A549 (cell line): ENCODE measurements around the gene GRID1. TPM values are rescaled to one million over a fixed set of nuclear protein-coding genes. Genes with fewer than 3 reads are reported as not detected.
A peak's percentile ranks its signal among the peaks of the same experiment; 100 is the strongest.

Experiments used
- ATAC-seq, 2 experiments: fragments of 200-7000 bp in 1 of 2; fragments of >200 bp in 1 of 2; cut with Nextera tagmentation in 1 of 2; cut with Tn5 transposase in 1 of 2; 3 replicates each; pipeline versions ENCODE4 v1.8.0 to v1.9.1; 2018 to 2020; ENCODE audit warnings: mild to moderate bottlenecking in 1 of 2, moderate library complexity in 1 of 2
- CTCF ChIA-PET: fragments of 300-600 bp; sonication (Branson Sonifier 250); formaldehyde crosslinking; extraction: SDS; loops from one replicate; lab custom pipeline; 2021; ENCODE audit warnings: antibody characterized with exemption, inconsistent platforms; lab: Yijun Ruan, JAX
- POLR2A ChIA-PET: fragments of 350-600 bp; formaldehyde crosslinking; extraction: SDS; loops from one replicate; lab custom pipeline; 2021; ENCODE audit warnings: antibody characterized with exemption, inconsistent platforms; lab: Yijun Ruan, JAX
- DNase-seq, 2 experiments: peaks; one replicate each; pipeline versions ENCODE4 v3.0.0 to v3.0.0-alpha.2; 2011 to 2016; ENCODE audit warnings: low read depth in 1 of 2, low spot score in 1 of 2
- FAIRE-seq: peaks from 2 replicates; lab custom pipeline; 2011; peaks lifted over from hg19 to GRCh38; lab: Jason Lieb, UNC
- H3K27ac ChIP-seq, 2 experiments: fragments of >200 bp; sonication (Bioruptor Twin); formaldehyde crosslinking; 3 replicates each; pipeline ENCODE4 v1.5.1; 2016 to 2017
- H3K4me1 ChIP-seq: fragments of >200 bp; sonication (Bioruptor Twin); formaldehyde crosslinking; 3 replicates; pipeline ENCODE4 v1.6.1; 2016
- H3K4me2 ChIP-seq: fragments of >200 bp; sonication (Bioruptor Twin); formaldehyde crosslinking; 3 replicates; pipeline ENCODE4 v1.6.1; 2016
- H3K4me3 ChIP-seq: fragments of >200 bp; sonication (Bioruptor Twin); formaldehyde crosslinking; 3 replicates; pipeline ENCODE4 v1.5.1; 2016
- H3K9me3 ChIP-seq: fragments of >200 bp; sonication (Bioruptor Twin); formaldehyde crosslinking; 3 replicates; pipeline ENCODE4 v1.6.1; 2016
- BHLHE40 ChIP-seq: IDR thresholded peaks from 2 replicates; pipeline ENCODE4 v1.6.1; 2012; ENCODE audit warnings: low read depth, low read length, inconsistent platforms
- CEBPB ChIP-seq, 2 experiments: fragments of >200 bp in 1 of 2; sonication (Bioruptor Twin) in 1 of 2; formaldehyde crosslinking in 1 of 2; IDR thresholded peaks; 2 replicates each; pipeline ENCODE4 v1.6.1; 2012 to 2016
- CHD2 ChIP-seq: fragments of 150-350 bp; IDR thresholded peaks from 2 replicates; pipeline ENCODE4 v1.6.1; 2014; ENCODE audit warnings: low read length; ENCODE audit not compliant: partially characterized antibody
- CTCF ChIP-seq: fragments of >200 bp; sonication (Bioruptor Twin); formaldehyde crosslinking; IDR thresholded peaks from 3 replicates; pipeline ENCODE4 v1.5.1; 2016
- ELK1 ChIP-seq: fragments of 150-350 bp; IDR thresholded peaks from 2 replicates; pipeline ENCODE4 v1.6.1; 2014; ENCODE audit warnings: low read depth, mild to moderate bottlenecking, low read length
- GATA3 ChIP-seq: IDR thresholded peaks from 2 replicates; pipeline ENCODE4 v1.6.1; 2012; ENCODE audit warnings: borderline replicate concordance
- HDAC2 ChIP-seq: fragments of 200-600 bp; sonication (generic); IDR thresholded peaks from 2 replicates; pipeline ENCODE4 v1.6.1; 2016
- HMGXB4 ChIP-seq: fragments of 250-450 bp; sonication (Bioruptor Pico); IDR thresholded peaks from 2 replicates; pipeline ENCODE4 v1.5.0; 2021; ENCODE audit warnings: mild to moderate bottlenecking, moderate library complexity, borderline replicate concordance
- HOXA7 ChIP-seq: fragments of 250-450 bp; sonication (Bioruptor Pico); IDR thresholded peaks from 2 replicates; pipeline ENCODE4 v1.5.0; 2020; ENCODE audit warnings: mild to moderate bottlenecking, moderate library complexity
- MAX ChIP-seq: IDR thresholded peaks from 2 replicates; pipeline ENCODE4 v1.6.1; 2012
- NPAS2 ChIP-seq: fragments of 250-450 bp; sonication (Bioruptor Pico); IDR thresholded peaks from 2 replicates; pipeline ENCODE4 v1.8.0; 2022; ENCODE audit warnings: mild to moderate bottlenecking, moderate library complexity, borderline replicate concordance
- PBX3 ChIP-seq: IDR thresholded peaks from 2 replicates; pipeline ENCODE4 v1.6.1; 2012
- POLR2A ChIP-seq: IDR thresholded peaks from 2 replicates; pipeline ENCODE4 v1.6.1; 2012; ENCODE audit warnings: mild to moderate bottlenecking, low read length
- POLR2AphosphoS2 ChIP-seq: conservative IDR thresholded peaks from 2 replicates; pipeline ENCODE4 v1.6.1; 2012; ENCODE audit warnings: low read length, improper control_type of control experiment, inconsistent platforms
- RAD21 ChIP-seq, 2 experiments: fragments of >200 bp in 1 of 2; sonication (Bioruptor Twin) in 1 of 2; formaldehyde crosslinking in 1 of 2; IDR thresholded peaks in 1 of 2; conservative IDR thresholded peaks in 1 of 2; 2 replicates in 1 of 2; 3 replicates in 1 of 2; pipeline ENCODE4 v1.6.1; 2012 to 2018; ENCODE audit warnings: inconsistent platforms in 1 of 2
- RARB ChIP-seq: fragments of 250-450 bp; sonication (Bioruptor Pico); IDR thresholded peaks from 2 replicates; pipeline ENCODE4 v1.8.0; 2021; ENCODE audit warnings: mild to moderate bottlenecking, moderate library complexity
- RFX5 ChIP-seq: fragments of 450-650 bp; IDR thresholded peaks from 2 replicates; pipeline ENCODE4 v1.7.1; 2014; ENCODE audit warnings: antibody characterized with exemption, mild to moderate bottlenecking, moderate library complexity
- SMC3 ChIP-seq: fragments of >200 bp; sonication (Bioruptor Twin); formaldehyde crosslinking; IDR thresholded peaks from 3 replicates; pipeline ENCODE4 v1.6.1; 2018; ENCODE audit warnings: inconsistent platforms
- SREBF2 ChIP-seq: fragments of 450-650 bp; IDR thresholded peaks from 2 replicates; pipeline ENCODE4 v1.6.1; 2014; ENCODE audit warnings: mild to moderate bottlenecking, moderate library complexity
- TFCP2L1 ChIP-seq: fragments of 250-450 bp; sonication (Bioruptor Pico); IDR thresholded peaks from 2 replicates; pipeline ENCODE4 v1.5.0; 2021; ENCODE audit warnings: mild to moderate bottlenecking
- TP53 ChIP-seq: fragments of 250-450 bp; sonication (Bioruptor Pico); IDR thresholded peaks from 2 replicates; pipeline ENCODE4 v1.5.0; 2021; ENCODE audit warnings: mild to moderate bottlenecking, moderate library complexity
- ZNF302 ChIP-seq: fragments of 250-450 bp; sonication (Bioruptor Pico); IDR thresholded peaks from 2 replicates; pipeline ENCODE4 v1.9.0; 2021; ENCODE audit warnings: inconsistent platforms, mild to moderate bottlenecking, moderate library complexity
- ZSCAN20 ChIP-seq: fragments of 250-450 bp; sonication (Bioruptor Pico); IDR thresholded peaks from 2 replicates; pipeline ENCODE4 v1.8.0; 2022; ENCODE audit warnings: mild to moderate bottlenecking, moderate library complexity
- WGBS: methylation state at CpG from one replicate; pipeline ENCODE4 v1.1.6; 2017; ENCODE audit errors: missing lambda C conversion rate; 5-methylcytosine and 5-hydroxymethylcytosine counted together
- polyA plus RNA-seq, 4 experiments: library from polyadenylated mRNA; depleted of rRNA in 3 of 4; stranded (reverse); fragments of >200 nt; fragmentation: RNase III in 1 of 4; extraction: RNeasy Plus Mini Kit Qiagen cat#74134 plus additional on column Dnase treatment in 1 of 4; gene quantifications; 2 replicates in 3 of 4; 3 replicates in 1 of 4; pipeline ENCODE4 v1.2.3, GENCODE V29; 2011 to 2017

Gene GRID1
- polyA plus RNA-seq, 2 of the 4 experiments (the other 2 are of a cell fraction): 0.14 to 0.30 TPM

GRCh38 chr10:86162036-86162435, 204.6 kb downstream of the GRID1 start (continued):
- TF ChIP-seq CHD2 (no peak), POLR2AphosphoS2 (no peak), NPAS2 (no peak), HOXA7 (no peak), MAX (no peak), ZSCAN20 (CRISPR knock-in tag) (no peak), HDAC2 (no peak), TFCP2L1 (no peak)

GRCh38 chr10:86160890-86161585, 205.6 kb downstream of the GRID1 start:
- CTCF ChIA-PET: no interaction called here
- Histone ChIP-seq H3K27ac (no peak overlapping the region), H3K9me3 (no peaks in the 10 kb centered on the region), H3K4me2 (no peak overlapping the region), H3K4me3 (no peak overlapping the region), H3K4me1 (no peaks in the 10 kb centered on the region)
- WGBS: 46% methylated on average over 8 of the region's 8 CpGs
- TF ChIP-seq RARB (CRISPR knock-in tag) (no peak), PBX3 (no peak), TP53 (no peak), TFCP2L1 (no peak), ZNF302 (CRISPR knock-in tag) (no peak), HMGXB4 (no peak), GATA3 (no peak)
- ATAC-seq (peak; percentile 27 to 30; a peak in 1 of 6 replicates), FAIRE-seq (no peak), DNase-seq (no peak)
- POLR2A ChIA-PET: no interaction called here

GRCh38 chr10:86159797-86160196, 206.8 kb downstream of the GRID1 start:
- Histone ChIP-seq H3K27ac (no peak overlapping the region), H3K4me1 (no peaks in the 10 kb centered on the region), H3K4me3 (no peak overlapping the region), H3K9me3 (no peaks in the 10 kb centered on the region), H3K4me2 (no peak overlapping the region)
- FAIRE-seq (no peak), ATAC-seq (no peak), DNase-seq (no peak)
- CTCF ChIA-PET: no interaction called here
- WGBS: 56% methylated on average over 3 of the region's 3 CpGs
- TF ChIP-seq HOXA7: no peak
- no peak for TF ChIP-seq BHLHE40
- TF ChIP-seq SMC3: no peak
- TF ChIP-seq TFCP2L1: no peak
- no peak for TF ChIP-seq RFX5
- POLR2A ChIA-PET: no interaction called here

- no peak for TF ChIP-seq ELK1
- TF ChIP-seq POLR2A: no peak
- no peak for TF ChIP-seq RAD21 (conservative IDR thresholded peaks at IDR 0.05 in 1 of 2, IDR thresholded peaks at IDR 0.05 in 1 of 2)
- TF ChIP-seq TFCP2L1: no peak
- TF ChIP-seq PBX3: no peak
- no peak for TF ChIP-seq POLR2AphosphoS2
- TF ChIP-seq CEBPB (IDR thresholded peaks at IDR 0.05): no peak
- TF ChIP-seq CTCF: no peak
- TF ChIP-seq HDAC2: no peak
- TF ChIP-seq SREBF2: no peak
- no peaks in the 10 kb centered on the region for H3K4me1 ChIP-seq
- H3K4me3 ChIP-seq: no peak overlapping the region
- H3K4me2 ChIP-seq: no peak overlapping the region
- FAIRE-seq (no peak), ATAC-seq (peak; percentile 30 to 72; a peak in 3 of 6 replicates), DNase-seq (no peak)
- CTCF ChIA-PET: interaction anchor here (1.4 kb wide), 1 partner anchor 24 kb away, joined by 4 read pairs; no protein-coding TSS in a partner anchor
- POLR2A ChIA-PET: no interaction called here
- H3K27ac ChIP-seq: no peak overlapping the region
- H3K9me3 ChIP-seq: no peaks in the 10 kb centered on the region
- WGBS: 9% methylated on average over 7 of the region's 7 CpGs
Observed at GRCh38 chr10:86155054-86155921, 211.3 kb downstream of the GRID1 start.
